Measurements from ENCODE around the gene CUX1.
"Not testable (repeated sequence)": the region's sequence is repeated elsewhere in the genome, so short reads cannot be mapped to it uniquely, and the experiment has no call there.

CUX1 gene

GRCh38 chr7:101803203-101804087, 14.0 kb upstream of the CUX1 start:
- no peak for DNase-seq (ENCODE audit: low spot score)

GRCh38 chr7:101804088-101804963, 13.1 kb upstream of the CUX1 start:
- DNase-seq (ENCODE audit: low spot score) = no peak

- peak; percentile 49 for DNase-seq (ENCODE audit: low spot score)
Measured at GRCh38 chr7:101804967-101805366, 12.5 kb upstream of the CUX1 start.

- DNase-seq (ENCODE audit: low spot score) = no peak
Measured at GRCh38 chr7:101812595-101812994, 4.8 kb upstream of the CUX1 start.

GRCh38 chr7:101813402-101814019, 3.9 kb upstream of the CUX1 start:
- peak; percentile 30 for DNase-seq (ENCODE audit: low spot score)

GRCh38 chr7:101814081-101814990, 3.1 kb upstream of the CUX1 start:
- peak; percentile 84 for DNase-seq (ENCODE audit: low spot score)

- DNase-seq (ENCODE audit: low spot score) = peak; percentile 78
Measured at GRCh38 chr7:101814991-101815825, 2.2 kb upstream of the CUX1 start.

- DNase-seq (ENCODE audit: low spot score) = peak; percentile 92
Measured at GRCh38 chr7:101815826-101816594, 1.4 kb upstream of the CUX1 start.

- DNase-seq (ENCODE audit: low spot score) = peak; percentile 47
Measured at GRCh38 chr7:101816595-101817470, 593 bp upstream of the CUX1 start.

GRCh38 chr7:101818287-101819071, 1.1 kb downstream of the CUX1 start:
- no peak for DNase-seq (ENCODE audit: low spot score)

- no peak for DNase-seq (ENCODE audit: low spot score)
Measured at GRCh38 chr7:101819183-101819582, 1.8 kb downstream of the CUX1 start.

GRCh38 chr7:101819913-101820522, 2.6 kb downstream of the CUX1 start:
- DNase-seq (ENCODE audit: low spot score) = no peak

- no peak for DNase-seq (ENCODE audit: low spot score)
Measured at GRCh38 chr7:101820703-101821102, 3.3 kb downstream of the CUX1 start.

- DNase-seq (ENCODE audit: low spot score) = not testable (repeated sequence)
Measured at GRCh38 chr7:101822632-101823031, 5.2 kb downstream of the CUX1 start.

GRCh38 chr7:101823096-101823495, 5.7 kb downstream of the CUX1 start:
- no peak for DNase-seq (ENCODE audit: low spot score)

- no peak for DNase-seq (ENCODE audit: low spot score)
Measured at GRCh38 chr7:101823596-101823995, 6.2 kb downstream of the CUX1 start.

- no peak for DNase-seq (ENCODE audit: low spot score)
Measured at GRCh38 chr7:101824440-101824839, 7.0 kb downstream of the CUX1 start.

Measured in NAMALWA (cell line).